Loucy (cell line): ENCODE data around the gene GRIP1.

Source experiments
- CTCF ChIP-seq: fragments of 200-600 bp; sonication (generic); conservative IDR thresholded peaks from 2 replicates; pipeline ENCODE4 v1.5.1; 2014; ENCODE audit warnings: mild to moderate bottlenecking, antibody characterized with exemption, low read length
- EZH2phosphoT487 ChIP-seq: fragments of 200-600 bp; IDR thresholded peaks from 2 replicates; pipeline ENCODE4 v1.6.1; 2018; ENCODE audit warnings: antibody characterized with exemption, mild to moderate bottlenecking, moderate library complexity, borderline replicate concordance

- TF ChIP-seq CTCF (no peak), EZH2phosphoT487 (no peak)
Measured at GRCh38 chr12:66716522-66716921, 37.6 kb upstream of the GRIP1 start.
